ENCODE measurements around the gene ST8SIA4.

The ST8SIA4 gene

DNA sequence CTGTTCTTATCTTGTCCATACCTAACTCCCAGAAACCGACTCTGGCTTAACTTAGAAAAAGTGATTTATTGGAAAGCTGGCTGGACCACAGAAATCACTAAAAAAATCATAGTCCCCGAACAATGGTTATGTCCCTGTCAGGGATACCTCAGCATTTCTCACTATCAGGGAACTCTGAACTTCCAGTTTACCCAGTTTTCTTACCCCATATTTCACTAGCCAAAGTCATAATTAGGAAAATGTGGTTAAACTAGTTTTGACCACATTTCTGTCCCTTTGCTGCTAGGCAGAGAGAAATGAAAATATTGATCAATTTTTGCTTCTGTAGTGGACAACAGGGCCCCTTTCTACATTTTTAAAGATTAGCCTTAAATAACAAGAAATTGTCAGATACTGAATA, 38.2 kb downstream of the ST8SIA4 start:
- DNase-seq: no peak

GRCh38 chr5:100863739-100864138, 39.3 kb downstream of the ST8SIA4 start:
- DNase-seq: no peak

- DNase-seq: no peak
Observed at GRCh38 chr5:100861148-100861547, 41.9 kb downstream of the ST8SIA4 start.

- DNase-seq: no peak
Observed at GRCh38 chr5:100860407-100860806, 42.7 kb downstream of the ST8SIA4 start.

- DNase-seq: no peak
Observed at GRCh38 chr5:100858987-100859545, 44.0 kb downstream of the ST8SIA4 start.

GRCh38 chr5:100856462-100856861, 46.6 kb downstream of the ST8SIA4 start:
- DNase-seq: no peak

DNA sequence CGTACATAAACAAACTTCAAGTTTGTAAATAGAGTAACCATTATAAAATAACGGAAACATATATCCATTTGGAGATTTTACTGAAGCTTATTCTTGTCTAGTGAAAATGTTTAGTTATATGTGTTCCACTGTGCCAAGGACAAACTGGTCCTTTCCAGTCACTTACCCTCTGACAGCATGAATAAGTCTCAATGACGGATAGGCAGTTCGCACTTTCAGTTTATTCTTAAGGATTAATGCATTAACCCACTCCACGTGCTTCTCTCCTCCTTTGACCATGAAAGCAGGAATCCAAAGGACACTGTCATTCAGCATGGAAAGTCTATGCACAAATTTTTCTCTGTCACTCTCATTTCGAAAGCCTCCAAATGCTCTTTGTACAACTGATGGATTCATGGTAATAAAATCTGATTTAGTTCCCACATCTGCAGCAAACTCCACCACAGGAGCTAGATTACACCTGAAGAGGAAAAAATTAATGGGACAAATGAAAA, 47.1 kb downstream of the ST8SIA4 start:
- no peak for DNase-seq

GRCh38 chr5:100855295-100855694, 47.8 kb downstream of the ST8SIA4 start:
- DNase-seq: no peak

DNA sequence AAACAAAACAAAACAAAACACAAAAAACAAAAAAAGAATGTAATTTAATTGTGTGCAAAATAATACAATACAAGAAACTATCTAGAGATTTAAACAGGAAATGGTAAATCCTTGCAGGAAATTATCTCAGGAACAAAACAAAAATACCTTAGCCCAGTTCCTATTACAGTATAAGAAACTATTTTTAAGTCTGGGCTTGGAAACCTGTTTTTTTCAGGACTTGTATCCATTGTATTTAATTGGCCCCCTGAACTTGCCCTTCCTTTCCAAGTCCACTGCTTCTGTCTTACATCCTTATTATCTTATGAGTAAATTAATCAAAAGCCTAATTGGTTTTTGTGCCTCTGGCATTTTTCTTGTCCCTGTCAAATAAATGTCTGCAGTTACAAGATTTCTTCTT, 48.5 kb downstream of the ST8SIA4 start:
- no peak for DNase-seq

- no peak for DNase-seq
Observed at GRCh38 chr5:100853582-100853981, 49.5 kb downstream of the ST8SIA4 start.

GRCh38 chr5:100852988-100853449, 50.1 kb downstream of the ST8SIA4 start:
- no peak for DNase-seq

DNA sequence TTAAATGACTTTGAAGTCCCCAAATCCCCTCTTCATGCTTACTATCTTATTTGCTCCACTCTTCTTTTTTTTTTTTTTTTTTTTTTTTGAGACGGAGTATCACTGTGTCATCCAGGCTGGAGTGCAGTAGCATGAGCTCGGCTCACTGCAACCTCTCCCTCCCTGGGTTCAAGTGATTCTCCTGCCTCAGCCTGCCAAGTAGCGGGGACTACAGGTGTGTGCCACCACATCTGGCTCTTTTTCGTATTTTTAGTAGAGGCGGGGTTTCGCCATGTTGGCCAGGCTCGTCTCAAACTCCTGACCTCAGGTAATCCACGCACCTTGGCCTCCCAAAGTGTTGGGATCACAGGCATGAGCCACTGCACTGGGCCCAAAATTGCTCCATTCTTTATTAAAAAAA, 51.0 kb downstream of the ST8SIA4 start:
- no peak for DNase-seq

DNA sequence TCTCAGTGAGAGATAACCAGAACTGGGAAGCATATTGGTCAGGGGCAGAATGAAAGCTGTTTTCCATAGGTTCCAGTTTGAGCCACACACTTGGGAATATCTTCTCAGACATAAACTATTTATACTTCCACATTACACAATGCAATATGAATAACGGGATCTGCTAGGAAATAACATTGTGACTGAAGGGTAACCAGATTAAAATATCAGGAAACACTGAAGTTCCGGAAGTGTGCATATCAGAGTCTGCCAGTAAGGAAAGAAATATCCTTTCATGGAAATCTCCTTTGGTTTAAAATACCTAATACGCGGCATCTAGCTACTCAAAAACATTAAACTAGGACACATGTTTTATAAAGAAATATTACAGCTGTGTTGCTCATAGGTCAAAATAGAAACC, 56.3 kb downstream of the ST8SIA4 start:
- DNase-seq: no peak

- no peak for DNase-seq
Observed at GRCh38 chr5:100842080-100842479, 61.0 kb downstream of the ST8SIA4 start.

DNA sequence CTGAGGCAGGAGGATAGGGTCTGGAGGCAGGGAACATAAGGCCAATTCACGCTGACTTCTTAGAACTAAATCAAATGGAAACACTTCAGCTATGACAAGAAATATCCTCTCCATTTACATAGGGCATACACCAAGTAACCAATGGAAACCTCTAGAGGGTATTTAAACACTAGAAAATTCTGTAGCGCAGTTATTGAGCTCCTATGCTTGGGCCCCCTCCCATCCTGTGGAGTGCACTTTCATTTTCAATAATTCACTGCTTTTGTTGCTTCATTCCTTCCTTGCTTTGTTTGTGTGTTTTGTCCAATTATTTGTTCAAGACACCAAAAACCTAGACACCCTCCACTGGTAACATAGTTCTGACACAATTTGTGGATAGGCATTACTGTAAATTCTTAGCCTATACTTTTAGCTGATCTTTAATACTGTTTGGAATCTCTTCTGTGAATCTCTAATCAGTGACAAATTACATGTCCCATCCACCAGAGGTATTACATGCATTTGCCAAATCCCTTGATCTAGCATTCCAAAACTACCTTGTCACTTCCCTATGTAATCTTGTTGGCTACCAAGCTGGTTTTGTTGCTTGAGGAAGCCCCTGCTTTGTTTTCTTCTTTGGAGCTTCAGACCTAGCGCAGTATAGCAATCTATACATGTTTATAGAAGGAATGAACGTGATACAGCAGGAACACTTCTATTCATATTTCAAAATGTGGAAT, 61.6 kb downstream of the ST8SIA4 start:
- DNase-seq: no peak

DNA sequence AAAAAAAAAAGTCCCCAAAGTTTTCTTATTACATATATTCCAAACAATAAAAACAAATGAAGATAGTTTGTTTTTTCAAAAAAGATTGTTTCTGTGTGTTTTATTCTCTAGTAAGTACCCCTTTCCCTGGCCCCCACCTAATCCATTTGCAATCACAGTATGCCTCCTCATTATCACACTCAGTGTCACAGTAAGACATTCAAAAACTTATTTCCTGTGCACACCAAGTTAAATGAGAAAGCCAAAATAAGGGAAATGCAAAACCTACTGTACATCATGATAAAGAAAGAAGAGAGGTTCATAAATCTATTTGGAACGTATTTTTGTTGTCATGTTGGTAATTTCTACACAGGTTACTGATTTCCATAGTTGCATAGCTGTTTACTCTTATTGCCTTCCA, 62.3 kb downstream of the ST8SIA4 start:
- no peak for DNase-seq

DNA sequence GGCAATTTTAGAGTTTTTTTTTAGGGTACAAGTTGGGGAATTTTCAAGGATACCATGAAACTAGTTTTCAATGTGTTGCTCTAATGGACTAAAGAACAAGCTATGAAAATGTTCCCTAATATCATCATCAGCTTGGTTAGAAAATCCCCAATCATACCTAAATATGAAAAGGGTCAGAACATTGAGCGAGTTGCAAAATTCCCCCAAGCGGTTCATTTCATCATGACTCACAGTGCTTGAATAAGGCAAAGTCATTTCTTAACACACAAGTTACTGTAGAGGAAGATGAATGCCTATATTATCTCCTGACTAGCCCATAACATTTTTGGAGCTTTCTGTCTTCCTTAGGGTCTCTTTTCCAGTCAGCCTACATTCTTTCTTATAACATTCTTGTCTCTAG, 62.7 kb downstream of the ST8SIA4 start:
- DNase-seq: no peak

- DNase-seq: no peak
Observed at GRCh38 chr5:100838048-100838473, 65.0 kb downstream of the ST8SIA4 start.

GRCh38 chr5:100834519-100834918, 68.6 kb downstream of the ST8SIA4 start:
- no peak for DNase-seq

GRCh38 chr5:100832252-100833230, 70.5 kb downstream of the ST8SIA4 start:
- no peak for DNase-seq

- no peak for DNase-seq
Observed at GRCh38 chr5:100828898-100829356, 74.2 kb downstream of the ST8SIA4 start.

DNA sequence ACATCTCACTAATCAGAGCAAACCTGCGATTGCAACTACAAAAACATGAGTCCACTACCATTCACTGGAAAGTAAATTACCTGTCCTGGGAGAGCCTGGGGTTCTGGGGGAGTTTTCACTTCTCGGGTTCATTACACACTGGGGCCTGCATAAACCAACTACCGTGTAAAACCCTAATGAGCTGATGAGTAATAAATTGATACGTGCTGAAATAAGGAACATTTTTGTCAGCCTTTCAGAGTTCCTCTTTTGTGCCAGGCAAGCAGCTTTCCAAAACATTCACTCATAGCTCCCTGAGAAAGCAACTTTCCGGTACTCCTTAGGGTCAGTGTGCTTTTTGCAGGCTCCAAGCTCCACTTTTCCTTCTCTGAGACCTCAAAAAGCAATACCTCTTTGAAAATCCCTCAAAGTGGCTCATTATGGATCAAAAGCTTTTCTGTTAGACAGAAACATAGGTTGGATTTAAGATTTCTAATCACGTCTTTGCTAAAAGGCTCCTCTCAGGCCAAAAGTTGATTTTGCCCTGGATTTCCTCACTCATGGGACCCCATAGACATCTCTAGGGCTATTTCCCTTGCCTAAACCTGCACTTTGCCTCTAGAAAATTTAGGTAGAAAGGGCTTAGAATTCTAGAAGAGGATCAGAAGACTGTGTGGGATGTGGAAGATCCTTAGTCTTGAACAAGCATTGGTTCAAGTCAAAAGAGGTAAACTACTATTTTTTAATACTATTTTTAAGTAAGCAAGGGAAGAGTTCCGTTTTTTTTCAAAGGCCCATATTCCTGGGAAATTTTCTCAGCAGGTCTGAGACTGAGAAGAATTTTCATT, 74.8 kb downstream of the ST8SIA4 start:
- DNase-seq: no peak
